Caki2 (cell line): Measurements from ENCODE around the gene IGSF21. TPM values are rescaled to one million over a fixed set of nuclear protein-coding genes. Genes with fewer than 3 reads are reported as not detected.

Source experiments
- DNase-seq: peaks from one replicate; pipeline ENCODE4 v3.0.0-alpha.2; 2015; ENCODE audit warnings: low read depth
- in situ Hi-C: cut with HindIII; loops from 2 replicates; pipeline ENCODE4 v1.10.0; 2016; ENCODE audit warnings: low sequenced_read_pairs, low pct_unique_long_range_greater_than_20kb, mixed read lengths
- total RNA-seq: library from RNA; depleted of rRNA; stranded (reverse); fragments of >200 nt; shearing (Covaris generic); gene quantifications from 2 replicates; pipeline ENCODE4 v1.2.3, GENCODE V29; 2014; ENCODE audit warnings: low replicate concordance

The IGSF21 gene
- total RNA-seq, 1 experiment from 2014 or later = not detected

DNA sequence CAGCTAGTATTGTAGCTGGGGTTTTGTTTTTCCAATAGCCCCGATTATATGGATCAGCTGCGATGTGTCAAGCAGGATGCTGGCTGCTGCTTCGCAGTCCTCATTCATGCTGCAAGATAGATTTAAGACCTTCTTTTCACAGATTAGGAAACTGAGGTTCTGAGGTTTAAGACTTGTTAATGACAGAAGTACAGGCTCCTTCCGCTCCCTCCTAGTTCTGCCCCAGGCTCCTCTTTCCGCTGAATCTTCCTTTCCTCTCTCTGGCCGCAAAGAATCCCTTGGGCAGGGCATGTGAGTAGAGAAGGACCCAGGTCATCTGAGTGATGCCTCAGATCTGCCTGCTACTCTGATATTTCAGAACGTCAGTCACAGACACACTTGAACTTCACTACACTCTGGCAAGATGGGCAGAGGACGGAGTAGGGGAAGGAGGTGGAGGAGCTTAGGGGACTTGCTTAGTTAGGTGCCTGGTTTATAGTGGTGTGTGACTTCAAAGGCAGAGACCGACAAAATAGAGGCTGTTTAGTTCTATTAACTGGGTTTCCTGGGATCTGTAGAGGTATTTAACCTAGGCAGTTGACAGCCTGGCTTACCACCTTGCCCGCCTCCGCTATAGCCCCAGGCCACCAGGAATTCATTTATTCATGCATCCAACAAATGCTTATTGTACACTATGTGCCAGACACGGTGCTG, 4.2 kb downstream of the IGSF21 start:
- no peak for DNase-seq
- in situ Hi-C loops = no loop called here

DNA sequence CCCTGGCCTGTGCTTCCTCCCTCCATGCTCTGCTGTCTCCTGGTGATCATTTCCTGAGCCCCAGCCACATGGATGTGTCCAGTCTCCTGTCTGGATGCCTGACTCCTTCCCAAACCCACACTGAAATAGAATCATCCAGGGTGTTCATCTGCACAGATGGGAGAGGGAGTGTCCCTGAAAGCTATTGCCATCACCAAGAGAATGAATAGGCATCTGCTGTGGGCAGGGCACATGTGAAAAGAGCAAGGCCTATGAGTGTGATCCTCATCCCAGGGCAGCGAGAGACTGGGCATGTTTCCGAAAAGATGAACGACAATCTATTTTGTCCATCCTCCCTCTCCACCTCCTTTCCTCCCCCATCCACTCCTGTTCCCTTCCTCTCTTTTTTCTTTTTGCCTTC, 5.0 kb downstream of the IGSF21 start:
- in situ Hi-C loops = no loop called here
- DNase-seq = no peak

DNA sequence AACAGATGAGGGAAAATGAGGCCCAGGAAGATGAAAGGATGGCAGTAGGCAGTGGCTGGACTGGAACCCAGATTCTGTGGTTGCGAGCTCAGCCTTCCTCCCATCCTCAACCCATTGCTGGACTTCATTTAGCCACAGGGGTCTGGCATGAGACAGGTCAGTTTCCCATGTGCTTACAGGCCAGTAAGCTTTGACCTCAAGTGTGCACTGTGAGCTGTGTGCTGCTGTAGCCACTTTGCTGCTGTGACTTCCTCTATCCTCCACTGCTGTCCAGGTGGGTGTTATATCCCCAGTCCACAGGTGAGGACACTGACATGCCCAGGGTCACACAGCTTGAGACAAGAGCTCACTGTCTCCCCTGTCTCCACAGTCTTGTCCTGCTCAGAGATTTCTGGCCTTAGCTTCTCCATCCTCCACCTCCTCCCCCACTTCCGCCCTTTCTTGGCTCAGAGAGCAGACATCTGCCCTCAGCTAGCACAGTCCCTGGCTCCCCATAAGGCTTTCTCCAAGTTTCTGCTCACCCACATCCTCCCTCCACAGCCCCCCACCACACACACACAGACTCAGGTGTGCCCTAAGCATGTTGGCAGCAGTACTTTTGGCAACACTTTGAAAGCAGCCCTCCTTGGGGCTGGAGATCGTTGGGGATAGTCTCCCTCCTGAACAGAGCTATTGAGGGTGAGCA, 7.3 kb downstream of the IGSF21 start:
- in situ Hi-C loops = no loop called here
- no peak for DNase-seq

DNA sequence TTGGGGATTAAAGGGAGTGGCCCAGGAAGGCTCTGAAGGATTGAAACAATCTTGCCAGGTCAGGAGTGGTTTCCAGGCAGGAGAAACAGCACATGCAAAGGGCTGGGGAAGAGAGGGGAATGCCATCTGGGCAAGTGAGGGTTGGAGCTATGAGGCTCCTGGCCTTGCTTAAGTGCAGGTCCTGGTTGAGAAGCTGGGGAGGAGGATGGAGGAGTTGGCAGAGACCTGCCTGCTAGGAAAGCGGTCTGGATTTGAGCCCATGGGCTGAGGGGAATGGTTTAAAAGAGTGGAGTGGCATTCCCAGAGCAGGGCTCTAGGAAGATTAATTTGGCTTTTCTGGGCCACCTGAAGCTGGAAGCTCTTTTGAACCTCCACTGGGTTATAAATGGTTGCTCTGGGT, 9.2 kb downstream of the IGSF21 start:
- no peak for DNase-seq
- in situ Hi-C loops = no loop called here

DNA sequence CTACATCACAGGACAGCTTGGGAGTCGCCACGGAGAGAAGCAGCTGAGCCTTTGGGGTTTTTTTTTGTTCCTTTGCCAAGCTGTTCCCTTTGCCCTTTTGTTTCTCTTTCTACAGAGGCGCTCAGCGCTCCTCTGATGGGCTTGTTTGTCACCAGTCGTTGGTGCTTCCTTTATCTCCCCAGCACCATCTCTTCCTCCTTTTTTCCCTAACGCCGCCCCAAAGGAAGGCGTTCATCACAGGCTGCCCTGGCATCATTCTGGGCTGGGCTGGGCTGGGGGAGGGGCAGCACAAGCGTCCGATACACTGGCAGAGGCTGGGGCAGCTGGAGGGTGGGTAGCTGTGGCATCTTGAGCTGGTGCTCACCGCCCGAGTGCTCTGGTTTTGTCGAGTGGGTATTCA, 10.5 kb downstream of the IGSF21 start:
- in situ Hi-C loops = no loop called here
- DNase-seq = no peak

DNA sequence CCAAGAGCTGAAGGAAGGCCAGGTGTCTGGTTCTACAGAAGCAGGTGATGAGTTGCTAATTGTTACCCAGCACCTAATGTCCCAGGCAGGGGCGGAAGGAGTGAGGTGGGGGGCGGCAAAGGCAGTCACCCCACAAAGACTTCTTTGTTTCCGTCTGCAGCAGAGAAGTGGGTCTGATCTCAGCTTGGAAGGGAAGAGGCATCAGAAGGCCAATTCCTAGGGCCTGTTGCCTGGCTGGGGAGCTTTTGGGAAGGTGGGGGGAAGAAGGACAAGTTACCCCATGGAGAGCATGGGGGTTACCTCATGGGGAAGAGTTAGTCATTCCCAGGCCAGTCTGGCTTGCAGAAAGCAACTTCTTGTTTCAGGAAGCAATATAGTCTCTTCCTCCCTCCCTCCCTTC, 10.9 kb downstream of the IGSF21 start:
- DNase-seq = no peak
- in situ Hi-C loops = no loop called here

DNA sequence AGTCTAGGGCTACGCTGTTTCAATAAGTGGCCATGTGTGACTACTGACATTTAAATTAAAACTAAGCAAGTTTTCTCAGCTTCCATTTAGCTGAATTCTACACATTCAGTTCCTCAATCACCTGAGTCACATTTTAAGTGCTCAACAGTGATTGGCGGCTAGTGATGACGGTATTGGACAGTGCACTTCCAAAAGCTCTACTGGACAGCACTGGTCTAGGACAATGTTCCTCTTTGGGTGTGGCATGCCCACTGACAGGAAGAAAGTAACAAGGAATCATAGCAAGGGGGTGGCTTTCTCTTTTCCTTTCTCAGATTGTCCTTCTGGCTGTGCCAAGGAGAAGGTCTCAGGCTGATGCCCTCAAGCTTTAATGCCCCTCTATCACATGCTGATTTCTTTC, 11.7 kb downstream of the IGSF21 start:
- no peak for DNase-seq
- in situ Hi-C loops = no loop called here

DNA sequence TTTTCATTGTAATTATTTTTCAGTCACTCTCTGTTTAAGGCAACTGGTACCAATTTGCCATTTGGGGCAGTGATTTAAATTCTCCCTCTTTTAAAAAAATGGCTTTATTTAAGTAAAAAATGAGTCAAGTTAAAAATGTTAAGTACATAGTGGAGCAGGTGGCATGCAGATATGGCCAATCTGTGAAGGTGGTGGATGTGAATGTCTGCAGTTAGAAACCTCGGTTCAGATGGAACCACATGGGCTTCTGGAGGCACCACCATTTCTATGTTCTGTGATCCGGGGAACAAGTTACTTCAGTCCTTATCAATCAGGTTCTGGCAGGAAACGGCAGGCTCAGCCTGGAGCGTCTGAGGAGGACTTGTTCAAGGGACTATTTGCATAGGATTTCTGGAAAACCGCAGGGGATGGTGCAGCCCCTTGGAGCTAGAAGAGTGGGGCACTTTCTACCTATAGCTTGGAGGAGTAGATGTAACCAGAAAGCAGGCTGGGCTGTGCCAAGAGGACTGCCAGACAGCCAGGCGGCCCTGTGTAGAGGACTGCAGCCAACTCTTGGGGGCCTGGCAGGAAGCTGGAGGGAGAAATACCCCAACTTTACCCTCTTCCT, 12.3 kb downstream of the IGSF21 start:
- in situ Hi-C loops = no loop called here

DNA sequence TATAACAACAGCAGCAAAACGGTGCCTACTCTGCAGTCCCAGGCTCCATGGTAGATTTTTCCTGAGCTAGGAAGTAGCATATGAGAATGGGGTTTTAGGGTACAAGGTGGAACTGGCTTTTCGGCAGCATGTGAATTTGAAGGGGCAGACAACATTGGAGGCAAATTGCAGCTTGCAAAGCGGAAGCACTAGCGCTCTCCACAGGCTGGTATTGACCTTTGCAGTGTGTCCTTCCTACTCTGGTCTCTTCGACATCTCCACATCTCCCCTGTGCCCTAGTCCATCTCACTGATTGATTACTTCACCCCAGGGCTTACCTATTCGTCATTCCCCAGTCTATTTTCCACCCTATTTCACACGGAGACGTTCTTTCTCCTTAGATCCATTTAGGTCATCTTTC, 13.0 kb downstream of the IGSF21 start:
- no peak for DNase-seq
- in situ Hi-C loops = no loop called here

More for the DNA sequence above, 12.3 kb downstream of the IGSF21 start:
- DNase-seq = no peak

DNA sequence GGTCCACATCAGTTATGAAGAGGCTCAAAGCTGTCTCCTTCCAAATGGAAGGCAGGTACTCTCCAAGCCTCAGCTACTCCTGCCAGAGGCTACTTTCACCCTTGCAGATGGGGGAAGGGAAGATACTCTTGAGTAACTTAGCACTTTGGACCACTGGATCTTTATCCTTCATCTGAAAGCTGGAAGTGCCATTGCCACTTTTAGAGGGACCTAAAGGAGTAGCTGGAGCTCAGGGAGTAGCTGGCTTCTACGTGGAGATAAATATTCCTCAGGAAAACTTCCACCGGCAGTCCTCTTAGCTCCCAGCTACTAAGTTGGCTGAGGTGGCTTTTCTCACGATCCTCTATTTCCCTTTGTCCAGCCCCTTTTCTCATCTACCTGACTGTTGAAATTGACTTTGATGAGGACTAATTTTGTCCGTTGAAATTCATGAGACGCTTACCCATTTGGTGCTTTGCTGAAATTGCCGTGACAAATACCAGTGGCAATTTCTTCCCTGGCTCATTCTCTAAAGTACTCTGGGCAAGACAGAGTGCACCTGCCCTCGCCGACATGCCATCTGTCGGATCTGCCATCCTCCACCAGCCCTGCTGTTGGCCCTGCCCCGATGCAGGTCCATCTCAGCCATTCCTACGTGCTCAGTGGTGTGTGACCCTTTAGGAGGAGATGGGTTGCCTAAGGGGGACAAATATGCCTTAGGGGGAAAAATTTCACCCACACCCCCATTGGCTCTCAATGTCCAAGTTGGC, 13.6 kb downstream of the IGSF21 start:
- no peak for DNase-seq
- in situ Hi-C loops = no loop called here

DNA sequence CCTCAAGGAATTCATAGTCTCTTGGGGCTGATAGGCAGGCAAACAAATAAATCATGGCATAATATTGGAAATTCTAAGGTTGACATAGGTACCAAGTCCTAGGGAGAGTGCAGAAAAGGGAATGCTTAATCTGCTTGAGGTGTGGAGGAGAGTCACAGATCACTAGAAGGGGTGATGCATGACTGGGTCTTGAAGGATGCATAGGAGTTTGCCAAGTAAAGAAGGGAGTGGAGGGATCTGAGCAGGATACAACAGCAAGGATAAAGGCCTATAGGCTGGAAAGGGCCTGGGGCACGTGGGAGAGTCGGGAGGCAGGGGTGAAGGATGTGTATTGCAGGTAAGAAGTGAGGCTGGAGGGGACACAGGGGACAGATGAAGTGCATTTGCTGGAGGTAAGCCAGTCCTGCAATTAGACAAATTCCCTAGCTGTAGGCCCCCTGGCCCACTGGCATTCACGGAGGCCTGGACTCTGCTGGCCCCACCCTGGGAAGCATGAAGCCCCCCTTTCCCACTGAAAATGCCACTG, 15.9 kb downstream of the IGSF21 start:
- in situ Hi-C loops = no loop called here
- DNase-seq = no peak

DNA sequence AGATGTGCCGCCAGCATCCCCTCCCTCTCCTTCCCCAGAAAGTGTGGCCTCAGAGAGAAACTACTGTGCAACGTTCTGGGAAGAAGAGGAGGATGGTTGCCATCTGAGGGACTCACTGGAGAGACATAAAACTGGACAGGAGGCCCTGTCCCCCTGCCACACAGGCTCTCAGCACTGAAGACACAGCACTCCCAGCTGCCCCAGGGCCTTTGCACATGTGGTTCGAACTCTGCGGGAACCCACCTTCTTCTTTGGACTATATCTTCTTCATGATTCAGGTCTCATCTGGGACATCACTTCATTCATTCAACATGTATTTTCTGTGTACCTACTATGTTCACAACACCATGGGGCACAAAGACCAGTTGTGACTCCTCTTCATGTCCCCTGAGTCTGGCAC, 17.4 kb downstream of the IGSF21 start:
- in situ Hi-C loops = no loop called here
- no peak for DNase-seq

DNA sequence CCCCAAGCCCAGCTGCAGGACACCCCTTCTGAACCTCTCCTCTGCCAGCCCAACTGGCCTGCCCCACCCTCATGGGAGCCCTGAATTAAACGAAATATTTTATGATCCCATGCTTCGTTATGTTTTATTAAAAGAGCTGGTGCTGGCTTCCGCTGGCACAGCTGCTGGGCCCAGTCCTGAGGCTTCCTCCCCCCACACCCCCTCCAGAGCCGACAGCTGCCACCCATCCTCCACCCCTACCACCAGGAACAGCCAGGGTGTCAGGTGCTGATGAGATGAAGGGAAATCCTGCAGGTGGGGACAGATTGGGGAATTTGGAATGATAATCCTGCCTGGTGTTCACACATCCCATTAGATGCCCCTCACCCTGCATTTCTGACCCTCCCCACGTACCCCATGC, 19.0 kb downstream of the IGSF21 start:
- no peak for DNase-seq
- in situ Hi-C loops = no loop called here

DNA sequence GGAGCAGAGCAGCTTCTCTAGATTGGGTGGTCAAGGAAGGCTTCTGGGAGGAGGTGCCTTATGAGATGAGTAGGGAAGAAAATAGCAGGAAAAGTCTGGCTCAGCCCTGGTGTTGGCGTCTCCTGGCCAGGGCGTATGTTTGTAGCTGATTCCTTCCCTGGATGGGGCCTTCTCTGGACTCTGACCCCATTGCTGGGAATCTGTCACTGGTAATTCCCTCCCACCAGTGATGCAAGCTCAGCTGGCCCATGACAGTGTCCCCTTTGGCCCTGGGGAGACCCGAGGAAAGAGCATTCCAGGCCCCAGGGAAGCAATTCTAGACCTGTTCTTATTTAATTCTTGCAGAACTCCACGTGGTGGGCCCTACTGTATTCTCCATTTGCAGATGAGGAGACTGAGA, 20.7 kb downstream of the IGSF21 start:
- in situ Hi-C loops = no loop called here
- DNase-seq = no peak

DNA sequence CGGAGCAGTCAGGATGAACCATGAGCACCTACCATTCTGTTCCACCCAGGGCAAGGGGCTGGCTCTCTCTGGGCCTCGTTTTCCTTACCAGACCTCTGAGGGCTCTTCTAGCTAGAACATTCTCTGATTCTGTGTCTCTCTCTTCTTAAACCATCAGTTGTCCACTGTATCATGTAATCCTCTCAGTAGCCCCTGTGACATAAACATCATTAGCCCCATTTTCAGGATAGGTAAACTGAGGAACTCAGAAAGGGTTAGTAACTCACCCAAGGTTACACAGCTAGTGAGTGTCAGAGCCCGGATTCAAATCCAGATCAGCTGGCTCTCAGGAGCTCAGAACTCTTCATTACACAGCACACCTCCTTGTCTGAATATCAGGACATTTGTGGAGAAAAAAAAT, 22.8 kb downstream of the IGSF21 start:
- in situ Hi-C loops = no loop called here
- no peak for DNase-seq

DNA sequence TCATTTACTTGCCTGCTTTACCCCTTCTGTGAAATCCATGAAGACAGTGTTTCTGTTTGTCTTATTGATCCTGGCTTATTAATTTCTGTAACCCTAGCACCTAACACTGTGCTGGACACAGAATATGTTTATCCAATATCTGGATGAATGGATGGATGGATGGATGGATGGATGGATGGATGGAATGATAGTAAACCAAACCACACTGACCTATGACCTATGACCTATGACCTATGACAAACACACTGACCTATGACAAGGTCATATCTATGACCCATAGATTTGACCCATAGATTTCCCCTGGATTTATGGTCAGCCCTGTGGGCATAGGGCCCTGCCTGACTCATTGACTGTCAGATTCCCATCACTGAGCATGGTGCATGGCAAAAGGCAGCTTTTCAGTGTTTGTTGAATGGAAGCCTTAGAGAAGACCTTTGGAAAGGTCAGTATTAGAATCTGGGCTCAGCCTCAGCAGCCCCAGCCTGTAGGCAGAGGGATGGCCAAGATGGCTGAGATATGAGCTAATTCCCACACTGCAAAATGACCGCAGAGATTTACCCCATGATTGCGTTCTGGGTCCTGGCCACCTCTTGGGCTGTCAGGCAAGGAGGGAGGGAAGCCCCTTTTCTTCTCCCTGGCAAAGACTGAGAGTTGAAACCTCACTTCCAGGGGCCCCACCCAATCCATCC, 24.6 kb downstream of the IGSF21 start:
- no peak for DNase-seq
- in situ Hi-C loops = no loop called here

DNA sequence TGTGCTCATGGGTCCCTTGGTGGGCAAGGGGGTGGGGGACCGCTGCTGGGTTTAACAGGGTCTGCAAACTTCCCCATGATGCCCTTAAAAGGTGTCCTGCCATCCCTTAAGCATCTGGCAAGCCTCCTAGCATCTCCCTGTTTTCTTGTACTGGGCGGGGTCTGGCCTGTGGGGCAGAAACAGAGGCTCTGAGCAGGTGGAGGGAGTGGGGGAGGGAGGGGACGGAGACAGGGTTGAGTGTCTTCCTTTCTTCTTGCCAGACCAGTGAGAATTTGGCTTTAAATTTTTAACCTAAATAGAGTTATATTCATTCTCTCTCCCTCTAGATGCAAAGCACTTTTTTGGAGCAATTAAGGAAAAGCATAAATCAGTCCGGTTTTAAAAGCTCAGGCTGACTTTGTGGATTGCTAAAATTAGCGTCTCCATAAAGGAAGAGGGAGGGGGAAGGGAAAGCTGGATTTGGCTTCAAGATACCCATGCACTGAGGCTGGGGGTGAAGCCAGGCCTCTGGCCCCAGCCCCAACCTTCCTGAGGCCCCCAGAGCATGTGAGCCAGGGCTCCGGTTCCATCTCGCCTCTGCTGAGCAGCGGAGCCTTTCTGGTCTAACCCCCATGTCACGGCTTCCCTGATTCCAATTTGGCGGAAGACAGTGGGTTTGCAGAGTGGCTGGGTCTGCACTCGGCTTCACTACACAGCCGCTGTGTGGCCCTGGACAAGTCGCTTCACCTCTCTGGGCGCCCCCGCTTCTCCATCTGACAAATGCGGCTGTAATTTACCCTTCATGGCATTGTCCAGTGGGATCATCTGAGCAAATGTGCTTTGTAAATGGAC, 25.3 kb downstream of the IGSF21 start:
- in situ Hi-C loops = no loop called here

More for the DNA sequence above, 25.3 kb downstream of the IGSF21 start:
- DNase-seq = no peak
